Inflammatory macrophage (primary cell): ENCODE results near the gene SPTBN1.
A peak's percentile ranks its signal among the peaks of the same experiment; 100 is the strongest.

Experiments used
- DNase-seq, 2 donors: peaks; one replicate each; pipeline ENCODE4 v3.0.0-alpha.2; 2020 to 2022

SPTBN1 gene

GRCh38 chr2:54557601-54558187, 101.6 kb downstream of the SPTBN1 start:
- peak in 1 of 2 donors; percentile 44 for DNase-seq

GRCh38 chr2:54558188-54559005, 102.3 kb downstream of the SPTBN1 start:
- DNase-seq: peak; percentile 33 to 47

GRCh38 chr2:54559006-54559445, 102.9 kb downstream of the SPTBN1 start:
- no peak for DNase-seq

- peak; percentile 62 to 84 for DNase-seq
Measured at GRCh38 chr2:54559593-54560145, 103.5 kb downstream of the SPTBN1 start.

GRCh38 chr2:54560146-54560881, 104.2 kb downstream of the SPTBN1 start:
- DNase-seq: peak; percentile 68 to 94

GRCh38 chr2:54561010-54561409, 104.9 kb downstream of the SPTBN1 start:
- DNase-seq: no peak

GRCh38 chr2:54564439-54564838, 108.3 kb downstream of the SPTBN1 start:
- DNase-seq: no peak

- DNase-seq: no peak
Measured at GRCh38 chr2:54565551-54565950, 109.4 kb downstream of the SPTBN1 start.

- DNase-seq: no peak
Measured at GRCh38 chr2:54566896-54567295, 110.8 kb downstream of the SPTBN1 start.

GRCh38 chr2:54568876-54569321, 112.8 kb downstream of the SPTBN1 start:
- DNase-seq: no peak

GRCh38 chr2:54569745-54570301, 113.7 kb downstream of the SPTBN1 start:
- DNase-seq: peak; percentile 26

- DNase-seq: peak in 1 of 2 donors; percentile 17
Measured at GRCh38 chr2:54570321-54570855, 114.3 kb downstream of the SPTBN1 start.

GRCh38 chr2:54570925-54571694, 115.0 kb downstream of the SPTBN1 start:
- peak; percentile 91 to 92 for DNase-seq

- peak in 1 of 2 donors; percentile 7 for DNase-seq
Measured at GRCh38 chr2:54572262-54572635, 116.1 kb downstream of the SPTBN1 start.

GRCh38 chr2:54572636-54573536, 116.8 kb downstream of the SPTBN1 start:
- DNase-seq: no peak

- DNase-seq: no peak
Measured at GRCh38 chr2:54573537-54573919, 117.4 kb downstream of the SPTBN1 start.

GRCh38 chr2:54574107-54574859, 118.2 kb downstream of the SPTBN1 start:
- peak; percentile 92 to 94 for DNase-seq

GRCh38 chr2:54574860-54575247, 118.7 kb downstream of the SPTBN1 start:
- DNase-seq: no peak

GRCh38 chr2:54575379-54575888, 119.3 kb downstream of the SPTBN1 start:
- no peak for DNase-seq

GRCh38 chr2:54577035-54577434, 120.9 kb downstream of the SPTBN1 start:
- DNase-seq: no peak
